Measurements from ENCODE around the gene ZDHHC14.

DNA sequence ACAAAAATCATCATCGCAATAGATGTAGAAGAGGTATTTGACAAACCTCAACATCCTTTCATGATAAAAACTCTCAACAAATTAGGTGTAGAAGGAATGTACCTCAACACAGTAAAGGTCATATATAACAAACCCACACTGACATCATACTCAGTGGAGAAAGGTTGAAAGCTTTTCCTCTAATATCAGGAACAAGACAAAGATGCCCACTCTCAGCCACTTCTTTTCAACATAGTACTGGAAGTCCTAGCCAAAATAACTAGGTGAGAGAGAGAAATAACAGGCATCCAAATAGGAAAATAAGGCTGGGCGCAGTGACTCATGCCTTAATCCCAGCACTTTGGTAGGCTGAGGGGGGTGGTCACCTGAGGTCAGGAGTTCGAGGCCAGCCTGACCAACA lies 95.8 kb downstream of the ZDHHC14 start:
- TF ChIP-seq, protein P1, sequence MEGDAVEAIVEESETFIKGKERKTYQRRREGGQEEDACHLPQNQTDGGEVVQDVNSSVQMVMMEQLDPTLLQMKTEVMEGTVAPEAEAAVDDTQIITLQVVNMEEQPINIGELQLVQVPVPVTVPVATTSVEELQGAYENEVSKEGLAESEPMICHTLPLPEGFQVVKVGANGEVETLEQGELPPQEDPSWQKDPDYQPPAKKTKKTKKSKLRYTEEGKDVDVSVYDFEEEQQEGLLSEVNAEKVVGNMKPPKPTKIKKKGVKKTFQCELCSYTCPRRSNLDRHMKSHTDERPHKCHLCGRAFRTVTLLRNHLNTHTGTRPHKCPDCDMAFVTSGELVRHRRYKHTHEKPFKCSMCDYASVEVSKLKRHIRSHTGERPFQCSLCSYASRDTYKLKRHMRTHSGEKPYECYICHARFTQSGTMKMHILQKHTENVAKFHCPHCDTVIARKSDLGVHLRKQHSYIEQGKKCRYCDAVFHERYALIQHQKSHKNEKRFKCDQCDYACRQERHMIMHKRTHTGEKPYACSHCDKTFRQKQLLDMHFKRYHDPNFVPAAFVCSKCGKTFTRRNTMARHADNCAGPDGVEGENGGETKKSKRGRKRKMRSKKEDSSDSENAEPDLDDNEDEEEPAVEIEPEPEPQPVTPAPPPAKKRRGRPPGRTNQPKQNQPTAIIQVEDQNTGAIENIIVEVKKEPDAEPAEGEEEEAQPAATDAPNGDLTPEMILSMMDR (IDR thresholded peaks at IDR 0.05; ENCODE audit: low read depth, low read length, poor library complexity, severe bottlenecking) = no peak
- TF ChIP-seq EZH2phosphoT487 (IDR thresholded peaks at IDR 0.05; ENCODE audit: borderline replicate concordance, low read length) = no peak
